Measurements from ENCODE around the gene SH3RF3. TPM values are rescaled to one million over a fixed set of nuclear protein-coding genes. Genes with fewer than 3 reads are reported as not detected.

SH3RF3 gene
- polyA plus RNA-seq, 1 donor, result 5.0 TPM

DNA sequence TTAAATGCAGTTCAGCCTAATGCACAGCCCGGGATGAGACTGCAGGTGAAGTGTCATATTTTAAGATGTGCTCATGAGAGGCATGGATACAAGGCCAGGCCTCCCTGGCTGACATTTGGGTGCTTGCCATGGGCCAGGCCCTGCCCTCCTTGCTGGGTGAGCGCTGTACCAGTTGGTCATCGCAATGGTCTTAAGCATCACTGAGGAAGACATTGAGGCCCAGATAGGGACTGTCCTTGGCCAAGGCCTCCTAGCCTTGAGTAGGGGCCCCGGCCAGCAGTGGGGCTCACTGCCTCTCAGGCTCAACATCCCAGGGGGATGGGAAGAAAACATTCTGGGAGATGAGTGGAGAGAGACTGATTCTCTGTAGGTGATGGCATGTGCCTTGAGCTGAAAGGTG lies 184.3 kb downstream of the SH3RF3 start:
- DNase-seq, result no peak

DNA sequence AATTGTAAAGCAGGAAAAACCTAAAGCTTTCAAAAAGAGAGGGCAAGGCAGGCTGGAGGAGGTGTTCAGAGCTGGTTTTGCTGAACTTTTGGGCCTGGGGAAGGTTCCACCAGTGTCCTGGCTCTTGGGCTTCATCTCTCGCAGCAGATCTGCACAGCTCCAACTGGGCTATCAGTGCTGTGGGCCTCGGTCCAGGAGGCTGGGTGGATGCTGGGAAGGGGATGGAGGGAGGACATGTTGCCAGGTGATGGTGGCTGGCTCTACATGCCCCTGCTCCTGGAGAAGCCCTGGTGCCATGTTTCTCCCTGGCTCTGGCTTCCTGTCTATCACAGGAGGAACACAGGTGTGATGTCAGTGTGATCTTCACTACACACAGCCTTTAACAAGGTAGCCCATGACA lies 187.1 kb downstream of the SH3RF3 start:
- DNase-seq, result no peak

DNA sequence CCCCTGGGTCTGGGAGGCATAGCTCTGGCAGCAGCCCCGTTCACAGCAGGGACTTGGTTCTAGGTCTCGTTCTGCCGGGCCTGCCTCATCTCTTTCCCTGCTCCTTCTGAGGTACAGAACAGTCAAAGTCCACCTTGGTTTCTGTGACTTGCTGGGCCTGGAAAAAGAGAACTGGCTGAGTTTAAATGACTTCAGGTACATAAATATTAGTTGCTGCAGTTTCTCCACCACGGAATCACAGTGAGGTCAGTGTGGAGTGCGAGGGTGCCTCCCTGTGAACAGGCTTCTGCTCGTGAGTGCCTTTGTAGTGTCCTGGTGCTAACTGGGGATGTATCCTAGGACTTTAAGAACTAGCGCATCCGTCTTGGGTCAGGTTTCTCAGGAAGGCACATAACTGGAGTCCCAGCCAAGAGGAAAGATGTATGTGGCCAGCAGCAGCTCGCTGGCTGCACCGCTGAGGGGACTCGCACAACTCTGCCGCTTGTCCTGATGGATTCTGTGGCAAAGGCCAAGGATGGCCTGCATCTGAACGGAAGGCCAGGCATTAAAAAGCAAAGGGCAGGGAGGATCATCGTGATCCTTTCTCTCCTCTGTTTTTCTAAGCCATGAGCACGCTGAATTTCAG lies 188.6 kb downstream of the SH3RF3 start:
- DNase-seq, result peak; percentile 50

DNA sequence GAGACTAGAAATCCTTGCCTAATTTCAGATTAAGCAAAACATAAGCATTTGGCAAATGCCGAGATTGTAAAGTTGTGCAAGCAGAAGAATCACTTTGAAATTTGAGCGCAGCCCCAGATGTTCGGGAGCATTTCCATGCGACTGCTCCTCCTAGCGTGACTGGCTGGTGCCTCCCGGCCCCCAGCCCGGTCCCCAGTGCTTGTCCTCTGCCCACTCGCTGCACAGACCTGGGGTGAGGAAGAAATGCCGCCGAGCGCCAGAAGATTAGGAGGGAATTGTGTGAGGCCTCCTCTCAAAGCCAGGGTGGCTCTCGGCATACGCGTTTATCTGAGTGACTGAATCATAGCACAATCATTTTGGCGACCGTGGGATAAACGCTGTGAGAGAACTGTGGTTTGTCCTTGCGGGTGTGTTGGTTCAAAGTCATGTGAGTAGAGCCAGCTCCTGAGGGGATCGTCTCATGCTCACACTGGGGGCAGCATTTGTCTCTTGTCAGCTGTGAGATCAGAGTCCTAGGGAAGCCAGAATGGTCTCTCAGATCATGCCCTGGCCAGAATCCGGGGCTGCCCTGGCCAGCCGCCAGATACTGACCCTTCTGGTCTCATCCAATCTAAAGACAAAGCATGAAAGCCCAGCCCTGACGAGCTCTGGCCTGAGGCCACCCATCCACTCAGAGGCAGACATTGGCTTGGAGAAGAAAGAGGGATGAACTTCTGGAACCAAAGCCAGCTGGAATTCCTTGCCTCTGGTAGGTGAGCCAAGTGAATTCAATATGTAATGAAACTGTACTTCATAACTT lies 189.3 kb downstream of the SH3RF3 start:
- peak; percentile 89 for DNase-seq

DNA sequence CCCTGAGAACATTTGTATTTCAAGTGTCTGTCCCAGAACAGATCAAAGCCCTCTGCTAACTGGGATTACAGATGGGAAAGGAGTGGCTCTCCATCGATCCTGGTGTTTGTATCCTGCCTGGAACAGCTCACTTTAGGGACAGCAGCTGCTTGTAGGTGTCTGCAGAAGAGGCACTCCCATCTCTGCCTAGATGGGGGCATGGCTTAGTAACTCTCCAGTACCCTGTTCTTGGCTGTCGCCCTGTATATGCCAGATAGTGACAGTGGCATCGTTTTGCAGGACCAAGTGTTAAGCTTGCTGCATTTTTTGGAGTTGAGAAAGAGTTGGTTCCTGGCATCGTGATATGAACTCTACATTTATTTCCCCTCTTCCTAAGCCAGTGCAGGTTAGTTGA lies 189.9 kb downstream of the SH3RF3 start:
- DNase-seq, result no peak

DNA sequence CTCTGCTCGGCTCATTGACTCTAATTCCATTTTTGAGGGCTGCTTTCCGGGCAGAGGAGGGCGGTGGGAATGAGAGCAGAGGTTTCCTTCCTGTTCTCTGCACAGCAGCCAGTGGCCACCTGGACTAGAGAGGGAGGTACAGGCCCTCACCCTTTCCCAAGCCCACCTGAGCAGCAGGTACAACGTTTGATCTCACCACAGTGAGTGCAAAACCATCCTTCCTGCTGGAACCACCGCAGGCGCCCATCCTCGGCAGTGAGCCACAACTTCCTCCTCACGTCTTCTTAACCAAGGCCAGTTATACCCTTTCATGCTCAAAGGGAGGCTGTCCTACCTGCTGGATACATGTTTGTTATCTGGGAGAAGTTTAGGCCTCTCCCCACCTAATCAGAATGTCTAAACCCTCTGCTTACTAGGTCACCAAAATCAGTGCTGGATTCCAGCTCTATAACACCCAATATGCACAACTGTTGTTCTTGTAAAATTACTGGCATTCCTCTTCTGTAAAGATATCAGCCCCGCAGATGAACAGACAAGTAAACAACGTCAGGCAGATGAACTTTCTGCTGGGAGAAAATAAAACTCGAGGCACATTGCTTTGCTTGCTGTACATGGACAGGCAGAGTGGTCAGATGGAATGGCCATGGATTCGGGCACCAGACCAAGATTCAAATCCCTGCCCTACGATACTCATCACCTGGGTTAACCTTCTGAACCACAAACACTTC lies 191.4 kb downstream of the SH3RF3 start:
- DNase-seq, result no peak

DNA sequence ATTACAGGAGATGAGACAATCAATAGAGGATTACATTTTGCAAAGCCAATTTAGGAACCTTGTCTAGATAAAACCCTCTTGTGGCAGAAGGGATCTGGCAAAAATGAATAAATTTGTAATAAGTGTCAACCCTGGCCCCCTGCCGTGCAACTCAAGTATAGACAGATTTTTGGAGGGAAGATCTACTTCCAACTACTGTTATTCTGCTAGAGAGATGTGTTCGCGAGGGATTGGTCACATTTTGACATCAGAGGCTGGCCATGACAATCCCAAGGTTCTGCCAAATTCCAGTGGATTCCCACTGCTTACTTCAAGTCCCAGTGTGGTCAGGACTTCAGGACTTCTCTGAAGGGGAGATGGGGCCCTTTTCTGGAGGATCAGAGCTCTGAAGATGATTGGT lies 192.6 kb downstream of the SH3RF3 start:
- DNase-seq, result no peak

DNA sequence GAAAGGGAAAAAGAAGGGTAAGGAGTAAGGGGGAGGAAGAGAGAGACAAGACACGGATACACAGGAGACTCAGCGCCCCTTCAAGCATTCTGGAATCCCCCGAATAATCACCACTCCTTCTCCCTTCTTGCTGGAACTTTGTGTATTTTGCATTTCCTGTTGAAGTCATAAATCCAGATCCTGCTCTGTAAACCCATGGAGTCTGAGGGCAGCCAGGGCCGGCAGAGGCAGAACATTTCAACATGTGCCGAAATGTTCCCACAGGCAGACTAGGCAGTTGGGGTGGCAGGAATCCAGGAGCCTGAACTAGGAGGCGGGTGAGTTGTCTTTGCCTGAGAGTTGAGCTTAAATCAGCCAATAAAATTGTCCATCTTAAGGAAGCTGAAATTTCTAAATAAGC lies 193.1 kb downstream of the SH3RF3 start:
- DNase-seq, result peak; percentile 63

DNA sequence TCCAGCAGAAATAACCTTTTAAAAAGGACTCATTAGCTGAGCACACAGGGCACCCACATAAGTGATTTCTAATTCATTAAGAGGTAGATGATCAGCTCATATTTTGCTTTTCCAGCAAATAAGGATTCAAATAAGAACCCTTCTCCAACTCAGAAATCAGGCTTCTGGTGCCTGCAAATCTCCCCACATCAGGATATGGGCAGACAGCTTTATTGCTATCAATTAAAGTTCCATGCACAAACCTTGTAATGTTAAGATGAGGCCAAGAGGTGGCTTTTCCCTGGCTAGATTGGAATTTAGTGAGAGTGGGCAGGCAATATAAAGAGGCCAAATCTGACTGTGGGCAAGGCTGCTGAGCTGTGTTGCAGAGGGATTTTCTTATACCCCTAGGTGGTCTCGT lies 193.6 kb downstream of the SH3RF3 start:
- DNase-seq, result no peak

DNA sequence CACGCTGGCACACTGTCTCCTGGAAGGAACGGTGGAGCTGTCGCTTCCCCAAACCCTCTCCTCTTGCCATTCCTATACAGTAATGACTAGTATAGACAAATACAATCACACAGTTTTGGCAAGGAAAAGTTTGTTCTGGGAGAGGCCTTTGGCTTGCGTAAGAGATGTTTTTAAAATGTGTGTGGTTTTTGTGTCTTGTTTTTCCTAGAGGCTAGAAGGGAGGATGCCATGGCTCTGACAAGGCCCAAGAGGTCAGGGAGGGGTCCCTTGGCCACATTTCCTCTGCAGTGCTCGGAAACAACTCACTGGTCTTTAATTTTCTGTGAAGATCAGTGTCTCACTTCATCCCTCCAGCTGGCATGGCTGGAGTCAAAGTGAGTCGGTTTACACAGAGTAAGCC lies 195.9 kb downstream of the SH3RF3 start:
- peak; percentile 58 for DNase-seq

DNA sequence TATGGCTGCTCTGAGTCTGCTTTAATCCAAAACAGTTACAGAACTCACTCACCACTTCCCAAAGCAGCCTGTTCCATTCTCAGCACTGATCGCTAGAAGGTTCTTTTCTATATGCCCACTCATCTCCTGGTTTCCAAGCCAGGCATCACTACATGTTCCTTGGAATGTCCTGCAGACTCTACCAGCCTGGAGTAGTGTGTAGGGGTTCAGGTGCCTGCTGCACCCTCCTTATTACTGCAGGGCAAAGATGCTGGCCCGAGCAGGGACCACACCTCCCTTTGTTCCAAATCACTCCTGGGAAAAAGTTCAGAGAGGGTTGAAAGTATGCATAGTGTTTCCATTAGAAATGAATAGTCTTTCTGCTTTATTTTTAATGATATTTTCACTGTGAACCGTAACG lies 196.6 kb downstream of the SH3RF3 start:
- DNase-seq, result no peak

DNA sequence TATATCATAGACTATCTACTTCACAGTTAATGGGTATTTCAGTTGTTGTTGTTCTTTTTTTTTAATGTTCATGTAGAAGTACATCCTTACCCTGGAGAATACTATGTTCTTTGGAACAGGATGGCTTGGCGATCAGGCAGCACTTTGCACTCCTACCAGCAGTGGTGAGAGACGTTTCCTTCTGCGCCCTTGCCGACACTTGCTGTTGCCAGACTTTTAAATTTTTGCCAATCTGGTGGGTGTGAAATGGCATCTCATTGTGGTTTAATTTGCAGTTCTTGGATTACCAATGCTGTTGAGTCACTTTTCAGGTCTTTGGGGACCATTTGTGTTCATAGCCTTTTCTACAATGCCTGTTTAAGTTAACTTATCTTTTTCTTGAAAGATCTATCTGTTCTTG lies 197.3 kb downstream of the SH3RF3 start:
- DNase-seq, result no peak

DNA sequence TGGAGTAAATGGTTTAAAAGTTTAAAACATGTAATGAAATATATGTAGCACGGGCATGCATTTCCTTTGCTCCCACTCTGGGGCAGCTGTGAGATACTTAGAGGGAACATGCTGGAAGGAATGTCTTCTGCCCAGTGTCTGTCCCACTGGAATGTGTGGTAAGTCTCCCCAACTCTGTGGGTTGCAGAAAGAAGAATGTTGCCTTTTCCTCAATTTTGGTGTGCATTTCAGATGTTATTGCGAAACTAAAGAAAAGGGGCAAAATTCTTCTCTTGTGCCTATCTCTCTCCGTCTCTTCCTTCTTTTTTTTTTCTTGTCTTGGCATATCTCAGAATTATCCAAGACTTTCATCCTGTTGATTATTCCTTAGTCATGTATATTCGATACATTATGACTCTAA lies 201.1 kb downstream of the SH3RF3 start:
- DNase-seq, result no peak

DNA sequence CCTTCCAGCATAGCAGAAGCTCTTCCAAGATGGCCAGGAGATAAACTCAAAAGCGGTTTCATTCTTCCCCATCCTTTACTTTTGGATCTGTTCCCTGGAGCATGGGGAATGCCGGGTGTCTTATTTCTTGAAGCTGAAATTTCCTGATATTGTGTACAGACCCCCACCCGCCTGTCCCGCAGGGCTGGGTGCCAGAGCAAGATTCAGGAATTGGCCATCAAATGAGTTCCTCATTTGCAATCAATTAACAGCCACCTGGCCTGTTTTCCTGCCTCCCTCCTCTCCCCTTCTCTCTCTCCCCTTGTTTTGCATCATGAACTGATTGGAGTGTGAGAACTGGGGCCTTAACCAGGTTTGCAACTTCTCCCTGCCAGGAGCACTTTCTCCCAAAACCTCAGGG lies 202.1 kb downstream of the SH3RF3 start:
- peak; percentile 50 for DNase-seq

DNA sequence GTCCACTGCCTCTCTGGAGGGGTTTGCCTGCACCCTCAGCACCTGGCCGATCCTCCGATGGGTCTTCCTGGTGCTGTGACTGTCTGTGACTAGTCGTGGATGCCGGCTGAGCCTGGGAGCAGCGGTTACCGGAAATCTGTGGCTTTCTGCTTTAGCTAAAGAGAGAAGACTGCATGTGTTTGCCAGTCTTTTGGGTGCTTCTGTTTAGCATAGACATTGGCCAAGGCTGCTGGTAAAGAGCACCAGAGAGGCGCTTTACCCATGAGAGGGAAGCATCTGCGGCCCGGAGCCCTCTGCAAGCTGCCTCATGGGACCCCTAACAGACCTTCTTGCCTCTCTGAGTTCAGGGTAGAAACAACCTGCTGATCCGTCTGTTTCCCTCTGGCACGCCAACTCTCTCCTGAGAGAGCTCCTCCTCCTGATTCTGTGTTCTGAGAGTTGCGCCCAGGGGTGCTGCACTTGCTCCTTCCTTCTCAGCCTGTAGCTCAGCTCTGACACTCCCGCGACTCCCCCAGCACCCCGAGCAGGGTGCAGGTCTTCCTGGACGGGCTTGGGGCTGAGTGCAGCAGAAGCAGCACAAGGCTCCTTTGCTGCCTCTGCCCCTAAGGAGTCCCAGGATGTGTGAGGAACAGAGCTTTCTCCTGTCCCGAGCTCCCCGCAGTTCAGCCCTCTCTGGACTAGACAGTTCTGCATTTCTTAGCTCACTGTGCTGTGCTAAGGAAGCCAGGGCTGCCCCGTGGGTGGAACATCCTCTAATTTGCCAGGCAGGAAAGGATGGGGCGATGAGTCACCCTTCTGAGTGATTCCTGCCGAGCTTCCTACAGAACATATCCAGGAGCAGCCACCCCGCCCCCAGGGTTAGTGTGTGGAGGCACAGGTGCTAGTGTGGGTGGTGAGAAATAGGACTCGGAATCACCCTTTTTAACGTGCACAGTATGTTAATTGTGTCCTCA lies 203.2 kb downstream of the SH3RF3 start:
- peak; percentile 73 for DNase-seq

DNA sequence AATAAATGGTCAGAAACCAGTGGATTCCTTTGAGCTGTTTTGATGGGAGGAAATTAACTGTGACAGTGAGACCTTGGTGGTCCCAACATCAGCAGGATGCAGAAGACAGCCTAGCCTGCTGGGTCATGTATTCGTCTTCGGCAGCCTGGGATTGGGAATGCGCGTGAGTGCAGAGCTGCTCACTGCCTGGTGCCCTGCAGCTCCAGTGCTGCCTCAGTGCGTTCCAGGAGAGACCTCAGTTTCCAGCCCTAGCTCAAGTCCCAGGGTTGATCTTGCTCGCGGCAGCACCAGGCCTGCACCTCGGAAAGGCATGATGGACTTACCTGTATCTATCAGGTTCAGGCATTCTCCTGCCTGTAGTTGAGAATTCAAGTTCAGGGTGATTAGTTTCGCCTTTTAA lies 203.9 kb downstream of the SH3RF3 start:
- no peak for DNase-seq

DNA sequence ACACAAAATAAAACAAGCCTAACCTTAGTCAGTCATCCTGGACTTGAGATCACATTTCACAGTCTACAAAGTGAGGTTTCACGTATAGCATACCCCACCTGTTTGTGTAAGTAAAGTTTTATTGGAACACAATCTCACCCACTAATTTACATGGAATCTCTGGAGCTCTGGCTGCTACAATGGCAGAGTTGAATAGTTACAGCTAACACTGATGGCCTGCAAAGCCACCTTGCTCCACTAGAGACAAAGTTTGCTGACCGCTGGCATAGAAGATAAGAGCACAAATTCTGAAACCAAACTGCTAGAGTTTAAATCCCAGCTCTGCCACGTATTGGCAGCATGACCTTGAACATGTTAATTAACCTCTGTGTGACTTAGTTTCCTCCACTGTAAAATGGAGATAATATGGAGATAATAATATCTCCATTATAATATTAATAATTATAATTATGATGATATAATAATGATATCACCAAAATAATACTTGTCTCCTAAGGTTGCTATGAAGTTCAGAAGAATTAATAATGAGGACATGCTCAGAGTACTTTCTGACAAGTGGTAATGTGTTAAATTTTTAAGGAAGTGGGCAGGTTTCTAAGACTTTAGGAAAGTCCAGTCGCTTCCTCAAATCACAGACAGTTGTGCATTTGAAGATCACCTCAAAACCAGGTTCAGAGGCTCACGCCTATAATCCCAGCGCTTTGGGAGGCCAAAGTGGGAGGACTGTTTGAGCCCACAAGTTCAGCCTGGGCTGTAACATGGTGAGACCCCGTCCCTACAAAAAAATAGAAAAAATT lies 204.6 kb downstream of the SH3RF3 start:
- no peak for DNase-seq

DNA sequence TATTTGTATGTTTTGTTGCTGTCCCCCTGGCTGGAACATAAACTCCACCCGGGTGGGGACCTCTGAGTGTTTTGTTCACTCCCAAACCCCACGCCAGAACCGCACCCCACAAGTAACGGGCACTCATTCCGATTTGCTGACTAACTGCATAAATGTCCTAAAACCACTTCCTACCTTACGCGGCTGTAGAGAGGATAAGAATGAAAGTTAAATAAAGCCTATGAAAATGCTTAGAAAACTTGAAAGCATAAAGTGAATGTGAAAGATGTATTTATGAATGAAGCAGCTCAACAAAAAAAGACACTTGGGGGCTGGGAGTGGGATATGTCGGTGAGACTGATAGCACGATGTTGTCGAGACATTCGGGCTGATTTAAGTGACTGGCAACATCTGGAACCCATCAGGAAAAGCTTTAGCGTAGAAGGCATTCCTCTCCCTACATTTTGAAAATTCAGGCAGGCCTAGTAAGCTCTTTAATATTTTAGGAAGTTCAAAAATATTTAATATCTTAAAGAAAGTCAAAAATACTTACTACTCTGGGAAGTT lies 206.7 kb downstream of the SH3RF3 start:
- no peak for DNase-seq

DNA sequence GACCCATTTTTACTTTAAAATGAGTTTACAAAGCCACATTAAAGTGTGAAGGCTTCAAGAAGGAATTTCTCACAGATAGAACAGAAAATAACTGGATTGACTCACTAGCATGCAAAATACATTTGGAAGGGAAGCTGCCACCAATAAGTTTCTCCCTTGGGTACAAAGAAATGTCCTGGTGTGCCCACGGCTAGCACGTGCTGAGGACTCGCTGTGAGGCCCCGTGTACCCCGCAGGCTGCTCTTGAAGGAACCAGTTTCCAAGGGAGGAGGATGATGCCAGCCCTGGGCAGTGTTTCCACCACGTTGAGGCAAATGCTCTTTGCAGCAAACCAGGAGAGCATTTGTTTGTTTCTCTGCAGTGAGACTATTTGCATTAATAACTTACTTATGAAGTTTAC lies 207.3 kb downstream of the SH3RF3 start:
- no peak for DNase-seq

DNA sequence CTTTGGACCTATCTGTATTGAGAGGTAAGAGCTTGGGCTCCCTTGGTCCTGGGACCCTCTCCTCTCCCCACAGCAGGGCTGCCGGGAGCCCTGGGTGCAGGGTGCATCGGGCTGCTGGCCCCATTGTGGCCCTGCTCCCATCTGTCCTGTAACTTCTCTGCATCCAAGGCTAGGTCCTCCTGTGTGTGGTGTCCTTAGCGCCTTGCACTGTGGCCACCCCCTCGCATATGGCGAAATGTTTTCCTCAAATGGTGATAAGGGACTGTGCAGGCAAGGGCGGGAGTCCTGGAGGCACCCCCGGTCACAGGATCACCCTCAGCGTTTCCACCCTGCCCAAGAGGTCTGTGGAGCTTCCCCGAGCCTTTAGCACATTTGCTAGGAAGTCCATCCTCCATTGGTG lies 208.2 kb downstream of the SH3RF3 start:
- DNase-seq, result no peak

DNA sequence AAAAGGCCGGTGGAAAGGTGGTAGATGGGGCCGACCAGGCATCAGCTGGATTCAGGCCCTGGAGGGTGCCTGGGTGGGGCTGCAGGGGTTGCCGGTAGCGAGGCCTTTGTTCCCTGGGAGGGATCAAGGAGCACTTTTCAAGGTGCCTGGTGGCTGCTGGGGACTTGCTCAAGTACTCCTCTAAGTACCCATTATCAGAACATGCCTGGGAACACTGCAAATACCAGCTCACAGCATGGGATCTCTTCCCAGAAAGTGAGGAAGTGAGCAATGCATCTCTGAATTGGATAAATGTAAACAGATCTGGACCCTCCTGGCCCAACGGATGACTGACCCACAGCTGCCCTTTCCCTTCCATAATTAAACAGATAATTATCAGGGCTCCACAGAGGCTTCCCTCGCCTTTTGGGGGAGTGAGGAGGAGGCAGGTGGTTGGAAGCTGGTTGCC lies 210.5 kb downstream of the SH3RF3 start:
- no peak for DNase-seq

Data from hindlimb muscle (tissue), 1 donor.